Neural cell (in vitro differentiated cells): ENCODE data around the gene FRMD4A. TPM values are rescaled to one million over a fixed set of nuclear protein-coding genes. Genes with fewer than 3 reads are reported as not detected.

ENCODE experiments used
- H2AFZ ChIP-seq: fragments of 200-600, 300-800 bp; sonication (generic), shearing (Covaris generic); 2 replicates; pipeline ENCODE4 v1.6.0; 2014; ENCODE audit warnings: low read depth, mild to moderate bottlenecking, antibody characterized with exemption, low read length, moderate library complexity
- H3F3A ChIP-seq: fragments of 200-600 bp; shearing (Covaris generic); 2 replicates; pipeline ENCODE4 v1.6.1; 2016; ENCODE audit warnings: mild to moderate bottlenecking, moderate library complexity, mixed read lengths, antibody characterized with exemption, low read length; ENCODE audit not compliant: insufficient read depth, poor library complexity, severe bottlenecking
- H3K27ac ChIP-seq: fragments of 200-600, 300-800 bp; sonication (generic), shearing (Covaris generic); 2 replicates; pipeline ENCODE4 v1.5.1; 2014; ENCODE audit warnings: mild to moderate bottlenecking, low read length, moderate library complexity
- H3K27me3 ChIP-seq: fragments of 300-800, 200-600 bp; sonication (generic), shearing (Covaris generic); 2 replicates; pipeline ENCODE4 v1.6.0; 2014; ENCODE audit warnings: mild to moderate bottlenecking, low read depth, low read length, moderate library complexity; ENCODE audit not compliant: insufficient read depth
- H3K36me3 ChIP-seq: fragments of 300-800, 200-600 bp; sonication (generic), shearing (Covaris generic); 2 replicates; pipeline ENCODE4 v1.5.1; 2014; ENCODE audit warnings: mild to moderate bottlenecking, antibody characterized with exemption, low read length, moderate library complexity; ENCODE audit not compliant: insufficient read depth
- H3K4me2 ChIP-seq: fragments of 300-800, 200-600 bp; sonication (generic), shearing (Covaris generic); 2 replicates; pipeline ENCODE4 v1.6.0; 2014; ENCODE audit warnings: mild to moderate bottlenecking, low read length
- H3K4me3 ChIP-seq: fragments of 300-800, 200-600 bp; sonication (generic), shearing (Covaris generic); 2 replicates; pipeline ENCODE4 v1.5.1; 2014; ENCODE audit warnings: mild to moderate bottlenecking, low read length, moderate library complexity
- H3K79me2 ChIP-seq: fragments of 200-600 bp; shearing (Covaris generic); replicated peaks from 2 replicates; pipeline ENCODE4 v1.6.0; 2014; ENCODE audit warnings: mild to moderate bottlenecking, low read length, moderate library complexity; ENCODE audit not compliant: insufficient read depth
- H3K9ac ChIP-seq: fragments of 300-800, 200-600 bp; sonication (generic), shearing (Covaris generic); 2 replicates; pipeline ENCODE4 v1.6.1; 2016; ENCODE audit warnings: mild to moderate bottlenecking, low read length, mixed read lengths
- H3K9me2 ChIP-seq: fragments of 200-600 bp; shearing (Covaris generic); 2 replicates; pipeline ENCODE4 v1.6.1; 2016; ENCODE audit warnings: mild to moderate bottlenecking, low read length, mixed read lengths; ENCODE audit not compliant: insufficient read depth
- H3K9me3 ChIP-seq: fragments of 200-600, 300-800 bp; sonication (generic), shearing (Covaris generic); 2 replicates; pipeline ENCODE4 v1.6.1; 2016; ENCODE audit warnings: mild to moderate bottlenecking, mixed run types, low read length, moderate library complexity, mixed read lengths
- H4K20me1 ChIP-seq: fragments of 200-600 bp; shearing (Covaris generic); 2 replicates; pipeline ENCODE4 v1.6.1; 2016; ENCODE audit warnings: mild to moderate bottlenecking, mixed run types; ENCODE audit not compliant: insufficient read depth
- EP300 ChIP-seq: fragments of 450-650 bp; conservative IDR thresholded peaks from 2 replicates; pipeline ENCODE4 v1.6.1; 2014; ENCODE audit warnings: antibody characterized with exemption, mild to moderate bottlenecking, moderate library complexity; ENCODE audit not compliant: poor library complexity, severe bottlenecking
- EZH2 ChIP-seq: fragments of 200-600, 300-800 bp; shearing (Covaris generic), sonication (generic); IDR thresholded peaks from 2 replicates; pipeline ENCODE4 v1.6.1; 2014; ENCODE audit warnings: antibody characterized with exemption, low read length, borderline replicate concordance, mild to moderate bottlenecking; ENCODE audit not compliant: insufficient read depth, poor library complexity, severe bottlenecking
- MXI1 ChIP-seq: fragments of 450-650 bp; conservative IDR thresholded peaks from 2 replicates; pipeline ENCODE4 v1.6.1; 2014; ENCODE audit warnings: antibody characterized with exemption, mild to moderate bottlenecking; ENCODE audit not compliant: poor library complexity, severe bottlenecking
- POLR2AphosphoS5 ChIP-seq: IDR thresholded peaks from 2 replicates; pipeline ENCODE4 v1.6.1; 2012
- RAD21 ChIP-seq: fragments of 450-650 bp; conservative IDR thresholded peaks from 2 replicates; pipeline ENCODE4 v1.6.1; 2014; ENCODE audit warnings: antibody characterized with exemption, mild to moderate bottlenecking, moderate library complexity
- SMC3 ChIP-seq: fragments of 450-650 bp; conservative IDR thresholded peaks from 2 replicates; pipeline ENCODE4 v1.6.1; 2014; ENCODE audit warnings: antibody characterized with exemption, mild to moderate bottlenecking, moderate library complexity; ENCODE audit not compliant: poor library complexity
- TAF1 ChIP-seq: IDR thresholded peaks from 2 replicates; pipeline ENCODE4 v1.6.1; 2012; ENCODE audit warnings: low read depth
- polyA plus RNA-seq: library from polyadenylated mRNA; depleted of rRNA; stranded (reverse); fragments of >200 nt; gene quantifications from 2 replicates; pipeline ENCODE4 v1.2.3, GENCODE V29; 2014
- TF ChIP-seq, protein P1 (sequence below): fragments of 450-650 bp; IDR thresholded peaks from 2 replicates; pipeline ENCODE4 v1.5.1; 2014; ENCODE audit warnings: antibody characterized with exemption, mild to moderate bottlenecking, moderate library complexity; ENCODE audit not compliant: poor library complexity, severe bottlenecking
- TF ChIP-seq, protein P2 (sequence below): IDR thresholded peaks from 2 replicates; pipeline ENCODE4 v1.6.1; 2012; ENCODE audit warnings: borderline replicate concordance

Gene FRMD4A
- polyA plus RNA-seq, 1 donor from 2014 or later: 36.5 TPM

DNA sequence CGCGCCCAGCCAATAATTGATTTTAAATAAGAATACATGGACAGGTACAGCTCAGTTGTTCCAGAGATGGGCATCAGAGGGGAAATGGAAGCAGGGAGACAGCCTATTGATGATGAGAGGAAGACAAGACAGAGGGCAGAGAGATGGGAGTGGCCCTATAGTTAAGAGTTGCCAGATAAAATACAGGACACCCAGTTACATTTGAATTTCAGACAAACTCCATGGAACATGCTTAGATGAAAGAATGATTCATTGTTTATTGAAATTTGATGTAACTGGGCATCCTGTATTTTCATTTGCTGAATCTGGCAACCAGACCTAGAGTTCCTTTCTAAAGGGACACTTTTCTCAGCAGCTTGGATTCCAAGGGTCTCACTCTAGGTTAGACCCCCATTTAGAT, 341.1 kb downstream of the FRMD4A start:
- H3F3A ChIP-seq: no peaks in the 10 kb centered on the region
- no peaks in the 10 kb centered on the region for H3K9me2 ChIP-seq
- H3K27me3 ChIP-seq: no peaks in the 10 kb centered on the region
- no peak overlapping the region for H3K4me2 ChIP-seq
- TF ChIP-seq, protein P1, sequence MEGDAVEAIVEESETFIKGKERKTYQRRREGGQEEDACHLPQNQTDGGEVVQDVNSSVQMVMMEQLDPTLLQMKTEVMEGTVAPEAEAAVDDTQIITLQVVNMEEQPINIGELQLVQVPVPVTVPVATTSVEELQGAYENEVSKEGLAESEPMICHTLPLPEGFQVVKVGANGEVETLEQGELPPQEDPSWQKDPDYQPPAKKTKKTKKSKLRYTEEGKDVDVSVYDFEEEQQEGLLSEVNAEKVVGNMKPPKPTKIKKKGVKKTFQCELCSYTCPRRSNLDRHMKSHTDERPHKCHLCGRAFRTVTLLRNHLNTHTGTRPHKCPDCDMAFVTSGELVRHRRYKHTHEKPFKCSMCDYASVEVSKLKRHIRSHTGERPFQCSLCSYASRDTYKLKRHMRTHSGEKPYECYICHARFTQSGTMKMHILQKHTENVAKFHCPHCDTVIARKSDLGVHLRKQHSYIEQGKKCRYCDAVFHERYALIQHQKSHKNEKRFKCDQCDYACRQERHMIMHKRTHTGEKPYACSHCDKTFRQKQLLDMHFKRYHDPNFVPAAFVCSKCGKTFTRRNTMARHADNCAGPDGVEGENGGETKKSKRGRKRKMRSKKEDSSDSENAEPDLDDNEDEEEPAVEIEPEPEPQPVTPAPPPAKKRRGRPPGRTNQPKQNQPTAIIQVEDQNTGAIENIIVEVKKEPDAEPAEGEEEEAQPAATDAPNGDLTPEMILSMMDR: no peak
- no peak for TF ChIP-seq RAD21
- TF ChIP-seq EP300: no peak
- no peak for TF ChIP-seq EZH2
- no peak for TF ChIP-seq POLR2AphosphoS5
- no peak for TF ChIP-seq TAF1
- TF ChIP-seq, protein P2, sequence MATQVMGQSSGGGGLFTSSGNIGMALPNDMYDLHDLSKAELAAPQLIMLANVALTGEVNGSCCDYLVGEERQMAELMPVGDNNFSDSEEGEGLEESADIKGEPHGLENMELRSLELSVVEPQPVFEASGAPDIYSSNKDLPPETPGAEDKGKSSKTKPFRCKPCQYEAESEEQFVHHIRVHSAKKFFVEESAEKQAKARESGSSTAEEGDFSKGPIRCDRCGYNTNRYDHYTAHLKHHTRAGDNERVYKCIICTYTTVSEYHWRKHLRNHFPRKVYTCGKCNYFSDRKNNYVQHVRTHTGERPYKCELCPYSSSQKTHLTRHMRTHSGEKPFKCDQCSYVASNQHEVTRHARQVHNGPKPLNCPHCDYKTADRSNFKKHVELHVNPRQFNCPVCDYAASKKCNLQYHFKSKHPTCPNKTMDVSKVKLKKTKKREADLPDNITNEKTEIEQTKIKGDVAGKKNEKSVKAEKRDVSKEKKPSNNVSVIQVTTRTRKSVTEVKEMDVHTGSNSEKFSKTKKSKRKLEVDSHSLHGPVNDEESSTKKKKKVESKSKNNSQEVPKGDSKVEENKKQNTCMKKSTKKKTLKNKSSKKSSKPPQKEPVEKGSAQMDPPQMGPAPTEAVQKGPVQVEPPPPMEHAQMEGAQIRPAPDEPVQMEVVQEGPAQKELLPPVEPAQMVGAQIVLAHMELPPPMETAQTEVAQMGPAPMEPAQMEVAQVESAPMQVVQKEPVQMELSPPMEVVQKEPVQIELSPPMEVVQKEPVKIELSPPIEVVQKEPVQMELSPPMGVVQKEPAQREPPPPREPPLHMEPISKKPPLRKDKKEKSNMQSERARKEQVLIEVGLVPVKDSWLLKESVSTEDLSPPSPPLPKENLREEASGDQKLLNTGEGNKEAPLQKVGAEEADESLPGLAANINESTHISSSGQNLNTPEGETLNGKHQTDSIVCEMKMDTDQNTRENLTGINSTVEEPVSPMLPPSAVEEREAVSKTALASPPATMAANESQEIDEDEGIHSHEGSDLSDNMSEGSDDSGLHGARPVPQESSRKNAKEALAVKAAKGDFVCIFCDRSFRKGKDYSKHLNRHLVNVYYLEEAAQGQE: no peak
- TF ChIP-seq MXI1: no peak
- TF ChIP-seq SMC3: no peak
- H2AFZ ChIP-seq: no peak overlapping the region
- no peak overlapping the region for H3K9ac ChIP-seq
- no peak overlapping the region for H3K4me3 ChIP-seq
- H3K79me2 ChIP-seq: no peaks in the 10 kb centered on the region
- no peaks in the 10 kb centered on the region for H4K20me1 ChIP-seq
- H3K27ac ChIP-seq: no peak overlapping the region
- H3K36me3 ChIP-seq: no peaks in the 10 kb centered on the region
- no peaks in the 10 kb centered on the region for H3K9me3 ChIP-seq

DNA sequence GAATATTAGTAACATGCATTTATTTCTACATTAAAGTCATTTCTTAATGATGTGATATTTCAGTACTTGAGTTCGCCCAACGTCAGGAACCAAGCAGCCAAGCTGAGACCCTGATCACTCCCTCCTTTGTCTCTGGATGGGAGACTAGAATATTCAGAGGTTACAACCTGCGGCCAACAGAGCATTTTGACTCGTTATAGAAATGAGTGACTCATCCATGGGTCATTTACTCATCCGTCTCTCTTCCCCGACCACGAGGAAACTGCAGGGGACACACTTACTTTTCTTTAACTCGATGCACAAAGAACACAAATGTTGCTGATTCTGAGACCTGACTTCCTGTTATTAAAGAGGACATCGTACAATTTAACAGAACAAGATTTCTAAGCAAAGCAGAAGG, 343.3 kb downstream of the FRMD4A start:
- no peaks in the 10 kb centered on the region for H3K79me2 ChIP-seq
- H3K9ac ChIP-seq: no peak overlapping the region
- H2AFZ ChIP-seq: no peak overlapping the region
- H3K4me3 ChIP-seq: no peak overlapping the region
- H4K20me1 ChIP-seq: no peaks in the 10 kb centered on the region
- no peaks in the 10 kb centered on the region for H3K9me3 ChIP-seq
- no peaks in the 10 kb centered on the region for H3K9me2 ChIP-seq
- H3F3A ChIP-seq: no peaks in the 10 kb centered on the region
- H3K4me2 ChIP-seq: no peak overlapping the region
- no peak for TF ChIP-seq SMC3
- no peak for TF ChIP-seq EZH2
- TF ChIP-seq POLR2AphosphoS5: no peak
- no peak for TF ChIP-seq MXI1
- no peak for TF ChIP-seq EP300
- no peak for TF ChIP-seq TAF1
- no peak for TF ChIP-seq RAD21
- TF ChIP-seq, protein P2: no peak
- TF ChIP-seq, protein P1: no peak
- H3K27me3 ChIP-seq: no peaks in the 10 kb centered on the region
- no peak overlapping the region for H3K27ac ChIP-seq
- H3K36me3 ChIP-seq: no peaks in the 10 kb centered on the region
